Upper lobe of left lung (tissue), 6 donors: ENCODE results near the gene PRR5. TPM values are rescaled to one million over a fixed set of nuclear protein-coding genes. Genes with fewer than 3 reads are reported as not detected.
"Not testable (repeated sequence)": the region's sequence is repeated elsewhere in the genome, so short reads cannot be mapped to it uniquely, and the experiment has no call there.

Source experiments
- ATAC-seq, 2 donors: fragments of 200-7000 bp; cut with Tn5 transposase; one replicate each; pipeline ENCODE4 v1.9.1; 2022; ENCODE audit warnings: mild to moderate bottlenecking in 2 of 2, moderate library complexity in 2 of 2; ENCODE audit not compliant: low FRiP score in 2 of 2
- DNase-seq, 2 donors: peaks; one replicate each; pipeline ENCODE4 v3.0.0-alpha.2; 2019 to 2020
- H3K27ac ChIP-seq, 4 donors: fragments of 200-600 bp; sonication (generic); one replicate each; pipeline ENCODE4 v1.5.1; 2016 to 2019
- H3K27me3 ChIP-seq, 4 donors: fragments of 200-600 bp; sonication (generic); one replicate each; pipeline ENCODE4 v1.5.1; 2017 to 2019
- H3K36me3 ChIP-seq, 4 donors: fragments of 200-600 bp; sonication (generic); one replicate each; pipeline ENCODE4 v1.5.1; 2016 to 2019
- H3K4me1 ChIP-seq, 4 donors: fragments of 200-600 bp; sonication (generic); one replicate each; pipeline ENCODE4 v1.5.1; 2018 to 2019
- H3K4me3 ChIP-seq, 4 donors: fragments of 200-600 bp; sonication (generic); one replicate each; pipeline ENCODE4 v1.5.1; 2017 to 2019; ENCODE audit warnings: mild to moderate bottlenecking in 2 of 4, moderate library complexity in 1 of 4
- H3K9me3 ChIP-seq, 4 donors: fragments of 200-600 bp; sonication (generic); one replicate each; pipeline ENCODE4 v1.5.1; 2018 to 2019
- EP300 ChIP-seq, 4 donors: sonication (generic); formaldehyde crosslinking; IDR thresholded peaks; one replicate each; pipeline ENCODE4 v1.5.1; 2017; ENCODE audit warnings: antibody characterized with exemption in 4 of 4, control low read depth in 2 of 4
- POLR2A ChIP-seq, 4 donors: fragments of 450-650 bp; IDR thresholded peaks; one replicate each; pipeline ENCODE4 v1.5.1; 2016 to 2017; ENCODE audit warnings: antibody characterized with exemption in 4 of 4, mild to moderate bottlenecking in 2 of 4
- POLR2AphosphoS5 ChIP-seq, 2 donors: sonication (generic); formaldehyde crosslinking; IDR thresholded peaks; one replicate each; pipeline ENCODE4 v1.5.1; 2017; ENCODE audit warnings: antibody characterized with exemption in 2 of 2
- WGBS, 2 donors: methylation state at CpG; one replicate each; pipeline ENCODE4 v1.1.5; 2017 to 2018; 5-methylcytosine and 5-hydroxymethylcytosine counted together
- total RNA-seq, 6 donors: library from RNA; depleted of rRNA in 4 of 6; stranded (reverse); fragments of >200 nt in 4 of 6; gene quantifications; one replicate each; pipeline versions ENCODE4 v1.1.0 to v1.2.1, GENCODE V29; 2016 to 2021
- TF ChIP-seq, protein P1 (sequence below), 6 experiments: fragments of 450-650 bp in 4 of 6; fragments of 200-600 bp in 2 of 6; sonication (generic) in 2 of 6; IDR thresholded peaks; one replicate each; pipeline ENCODE4 v1.5.1; 2016 to 2019; ENCODE audit warnings: antibody characterized with exemption in 6 of 6
- donor health status: DM: no; HTN: no; CAD: no; lungs with moderate emphysema.
- donor health status: DM: no; HTN: yes; CAD: no; lungs with severe emphysema.

PRR5 gene
- total RNA-seq, 6 donors from 2014 or later = 13.1 to 68.1 (median 15.8) TPM

DNA sequence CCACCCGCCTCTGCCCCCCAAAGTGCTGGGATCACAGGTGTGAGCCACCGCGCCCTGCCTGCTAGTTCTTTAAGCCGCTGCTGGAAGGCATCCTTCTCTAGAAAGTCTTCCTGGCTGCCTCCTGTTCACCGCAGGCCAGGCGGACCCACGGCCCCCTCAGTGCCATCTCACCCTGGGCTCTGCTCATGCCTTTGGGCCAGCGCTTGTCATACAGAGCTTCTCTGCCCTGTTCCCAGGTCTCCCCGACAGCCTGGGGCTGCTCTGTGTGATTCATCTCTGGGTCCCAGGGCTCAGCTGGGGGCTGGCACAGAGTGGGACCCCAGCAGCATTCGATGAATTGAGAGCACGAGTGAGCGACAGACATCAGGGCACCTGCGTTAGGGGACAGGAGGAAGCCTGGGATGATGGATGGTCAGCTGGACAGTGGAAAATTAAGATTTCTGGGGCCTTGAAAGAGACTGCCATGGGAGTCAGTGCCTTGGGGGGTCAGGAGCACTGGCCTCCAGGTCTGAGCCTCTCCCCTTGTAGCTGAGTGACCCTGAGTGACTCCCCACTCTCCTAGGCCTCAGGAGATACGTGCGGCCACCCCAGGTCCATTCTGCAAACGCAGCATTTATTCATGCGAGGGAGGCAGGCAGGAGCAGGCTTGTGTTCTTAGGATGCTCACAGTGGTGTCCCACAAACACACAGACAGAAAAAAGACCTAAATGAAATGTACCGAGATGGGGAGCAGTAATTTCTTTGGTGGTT lies 23.3 kb upstream of the PRR5 start:
- Histone ChIP-seq H3K4me1 (peaks cover 0 to 9% (median 2%) of the 10 kb centered on the region in 4 donors), H3K4me3 (no peak overlapping the region), H3K36me3 (no peaks in the 10 kb centered on the region), H3K27me3 (no peaks in the 10 kb centered on the region), H3K9me3 (no peaks in the 10 kb centered on the region), H3K27ac (no peak overlapping the region)
- ATAC-seq (no peak), DNase-seq (no peak)
- 84 to 92% methylated on average over 18 of the region's 18 CpGs for WGBS, 2 donors
- TF ChIP-seq EP300 (IDR thresholded peaks at IDR 0.05) (no peak), POLR2AphosphoS5 (IDR thresholded peaks at IDR 0.05) (no peak), POLR2A (IDR thresholded peaks at IDR 0.05) (no peak)
- TF ChIP-seq, protein P1, sequence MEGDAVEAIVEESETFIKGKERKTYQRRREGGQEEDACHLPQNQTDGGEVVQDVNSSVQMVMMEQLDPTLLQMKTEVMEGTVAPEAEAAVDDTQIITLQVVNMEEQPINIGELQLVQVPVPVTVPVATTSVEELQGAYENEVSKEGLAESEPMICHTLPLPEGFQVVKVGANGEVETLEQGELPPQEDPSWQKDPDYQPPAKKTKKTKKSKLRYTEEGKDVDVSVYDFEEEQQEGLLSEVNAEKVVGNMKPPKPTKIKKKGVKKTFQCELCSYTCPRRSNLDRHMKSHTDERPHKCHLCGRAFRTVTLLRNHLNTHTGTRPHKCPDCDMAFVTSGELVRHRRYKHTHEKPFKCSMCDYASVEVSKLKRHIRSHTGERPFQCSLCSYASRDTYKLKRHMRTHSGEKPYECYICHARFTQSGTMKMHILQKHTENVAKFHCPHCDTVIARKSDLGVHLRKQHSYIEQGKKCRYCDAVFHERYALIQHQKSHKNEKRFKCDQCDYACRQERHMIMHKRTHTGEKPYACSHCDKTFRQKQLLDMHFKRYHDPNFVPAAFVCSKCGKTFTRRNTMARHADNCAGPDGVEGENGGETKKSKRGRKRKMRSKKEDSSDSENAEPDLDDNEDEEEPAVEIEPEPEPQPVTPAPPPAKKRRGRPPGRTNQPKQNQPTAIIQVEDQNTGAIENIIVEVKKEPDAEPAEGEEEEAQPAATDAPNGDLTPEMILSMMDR (IDR thresholded peaks at IDR 0.05) = no peak

DNA sequence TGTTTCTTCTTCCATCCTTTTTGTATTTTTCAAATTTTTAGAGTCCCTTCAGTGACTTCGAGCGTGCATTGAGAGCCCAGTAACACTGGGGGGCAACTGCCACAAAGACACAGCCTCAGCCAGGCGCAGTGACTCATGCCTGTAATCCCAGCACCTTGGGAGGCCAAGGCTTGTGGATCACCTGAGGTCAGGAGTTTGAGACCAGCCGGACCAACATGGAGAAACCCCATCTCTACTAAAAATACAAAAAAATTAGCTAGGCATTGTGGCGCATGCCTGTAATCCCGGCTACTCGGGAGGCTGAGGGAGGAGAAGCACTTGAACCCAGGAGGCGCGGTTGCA lies 22.7 kb upstream of the PRR5 start:
- H3K27ac ChIP-seq, H3K27me3 ChIP-seq, ATAC-seq, DNase-seq, H3K9me3 ChIP-seq, H3K36me3 ChIP-seq, H3K4me3 ChIP-seq: not testable (repeated sequence)
- WGBS, 2 donors = 91 to 92% methylated on average over 9 of the region's 9 CpGs
- peaks cover 0 to 12% (median 2%) of the 10 kb centered on the region in 4 donors for H3K4me1 ChIP-seq

DNA sequence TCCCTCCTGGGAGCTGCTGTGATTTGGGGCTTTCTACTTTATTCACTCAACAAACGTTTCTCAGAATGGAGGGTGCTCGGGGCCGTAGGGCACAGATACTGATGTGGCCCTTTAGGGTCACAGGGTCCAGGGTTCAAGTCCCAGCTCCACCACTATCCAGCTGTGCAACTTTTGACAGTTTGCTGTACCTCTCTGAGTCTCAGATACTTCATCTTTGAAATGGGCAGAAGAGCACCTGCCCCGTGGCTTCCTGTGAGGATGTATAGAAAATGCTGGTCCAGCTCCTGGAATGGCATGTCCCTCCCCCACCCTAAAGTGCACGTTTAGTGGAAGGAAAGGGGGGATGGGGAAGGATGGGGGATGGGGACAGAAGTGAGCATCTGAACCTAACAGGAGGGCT lies 21.9 kb upstream of the PRR5 start:
- H3K4me1 ChIP-seq = peaks cover 5 to 19% (median 8%) of the 10 kb centered on the region in 4 donors
- no peak overlapping the region for H3K4me3 ChIP-seq
- TF ChIP-seq, protein P1 (IDR thresholded peaks at IDR 0.05) = no peak
- TF ChIP-seq POLR2AphosphoS5 (IDR thresholded peaks at IDR 0.05) (no peak), EP300 (IDR thresholded peaks at IDR 0.05) (no peak), POLR2A (IDR thresholded peaks at IDR 0.05) (no peak)
- no peaks in the 10 kb centered on the region for H3K36me3 ChIP-seq
- no peak for DNase-seq
- ATAC-seq = no peak
- no peaks in the 10 kb centered on the region for H3K9me3 ChIP-seq
- no peak overlapping the region for H3K27ac ChIP-seq
- 68 to 76% methylated on average over 4 to 5 of the region's 5 CpGs for WGBS, 2 donors
- no peaks in the 10 kb centered on the region for H3K27me3 ChIP-seq

DNA sequence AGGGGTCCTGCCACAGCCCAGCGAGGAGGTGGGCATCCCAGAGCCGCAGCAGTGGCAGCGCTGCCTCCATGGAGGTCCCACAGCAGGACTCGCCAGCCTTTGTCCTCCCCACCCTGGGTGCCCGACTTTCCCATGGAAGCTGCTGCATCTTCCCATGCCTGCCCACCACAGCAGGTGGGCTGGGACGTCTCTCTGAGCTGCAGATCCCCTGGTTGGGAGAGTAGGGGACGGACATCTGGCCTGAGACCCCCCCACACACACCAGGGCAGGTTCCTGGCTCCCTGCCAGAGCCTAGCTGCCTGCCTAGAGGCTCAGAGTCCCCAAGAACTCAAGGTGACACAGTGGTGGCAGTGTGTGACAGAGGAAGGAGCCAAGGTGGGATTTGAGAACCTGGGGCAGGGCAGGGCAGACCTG lies 21.5 kb upstream of the PRR5 start:
- H3K9me3 ChIP-seq = no peaks in the 10 kb centered on the region
- DNase-seq = no peak
- ATAC-seq = no peak
- TF ChIP-seq, protein P1 (IDR thresholded peaks at IDR 0.05) = no peak
- TF ChIP-seq POLR2A (IDR thresholded peaks at IDR 0.05) = no peak
- TF ChIP-seq POLR2AphosphoS5 (IDR thresholded peaks at IDR 0.05) = no peak
- no peak for TF ChIP-seq EP300 (IDR thresholded peaks at IDR 0.05)
- H3K36me3 ChIP-seq = no peaks in the 10 kb centered on the region
- no peaks in the 10 kb centered on the region for H3K27me3 ChIP-seq
- 58 to 93% methylated on average over 3 to 7 of the region's 7 CpGs for WGBS, 2 donors
- no peak overlapping the region for H3K4me3 ChIP-seq
- no peak overlapping the region for H3K27ac ChIP-seq
- H3K4me1 ChIP-seq = peaks cover 9 to 24% (median 11%) of the 10 kb centered on the region in 4 donors

DNA sequence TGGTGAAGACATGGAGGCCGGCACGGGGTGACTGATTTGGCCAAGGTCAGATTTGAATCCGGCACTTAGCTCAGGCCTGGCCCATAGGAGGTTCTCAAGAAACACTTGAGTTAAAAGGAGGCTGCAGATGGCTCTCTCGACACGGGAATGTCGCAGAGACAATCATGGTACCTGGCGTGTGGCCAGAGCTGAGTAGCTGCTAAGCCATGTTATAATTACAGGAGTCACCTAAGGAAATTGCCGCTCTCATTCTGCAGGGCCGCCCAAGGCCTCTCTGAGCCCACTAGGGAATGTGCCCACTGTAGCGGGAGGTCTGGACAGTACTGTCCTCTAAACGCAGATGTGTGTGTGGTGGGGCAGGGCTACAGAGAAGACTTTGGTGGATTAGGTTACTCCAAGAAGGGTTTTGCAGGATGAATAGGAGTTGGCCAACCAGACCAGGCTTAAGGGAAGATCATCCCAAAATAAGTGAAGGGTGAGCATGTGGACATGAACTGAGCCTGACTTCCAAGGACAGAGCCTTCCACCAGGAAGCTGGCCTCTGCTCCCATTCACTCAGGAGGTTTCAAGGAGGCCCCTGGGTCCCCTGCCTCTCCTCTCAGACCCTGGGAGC lies 19.3 kb upstream of the PRR5 start:
- TF ChIP-seq, protein P1 (IDR thresholded peaks at IDR 0.05) = no peak
- TF ChIP-seq POLR2A (IDR thresholded peaks at IDR 0.05) (no peak), POLR2AphosphoS5 (IDR thresholded peaks at IDR 0.05) (no peak), EP300 (IDR thresholded peaks at IDR 0.05) (no peak)

More for the DNA sequence above, 19.3 kb upstream of the PRR5 start:
- Histone ChIP-seq H3K4me1 (peaks cover 7 to 18% (median 14%) of the 10 kb centered on the region in 4 donors), H3K9me3 (no peaks in the 10 kb centered on the region), H3K4me3 (no peak overlapping the region), H3K27ac (no peak overlapping the region), H3K27me3 (no peaks in the 10 kb centered on the region), H3K36me3 (no peaks in the 10 kb centered on the region)
- ATAC-seq = no peak
- WGBS, 2 donors = 54 to 91% methylated on average over 11 of the region's 11 CpGs
- no peak for DNase-seq
